H1 (cell line): ENCODE results near the gene GIGYF2. TPM values are rescaled to one million over a fixed set of nuclear protein-coding genes. Genes with fewer than 3 reads are reported as not detected.

Experiments
- CTCF ChIA-PET: fragments of 300-600 bp; sonication (Branson Sonifier 250); formaldehyde crosslinking; loops from one replicate; lab custom pipeline; 2021; ENCODE audit not compliant: partially characterized antibody; lab: Charles Lee
- POLR2A ChIA-PET: fragments of 300-600 bp; sonication (Branson Sonifier 250); formaldehyde crosslinking; loops from one replicate; lab custom pipeline; 2021; ENCODE audit warnings: inconsistent platforms; ENCODE audit not compliant: partially characterized antibody; lab: Charles Lee
- DNase-seq, 2 experiments: peaks; one replicate each; pipeline versions ENCODE4 v3.0.0 to v3.0.0-alpha.2; 2010 to 2022; ENCODE audit warnings: low spot score in 2 of 2, low read depth in 1 of 2, mixed read lengths in 1 of 2
- FAIRE-seq: peaks from 2 replicates; lab custom pipeline; 2011; peaks lifted over from hg19 to GRCh38; lab: Jason Lieb, UNC
- H2AFZ ChIP-seq: 2 replicates; pipeline ENCODE4 v1.8.1; 2012; ENCODE audit warnings: low read length, inconsistent platforms
- H2AK5ac ChIP-seq: 2 replicates; pipeline ENCODE4 v1.6.1; 2013; ENCODE audit warnings: low read depth, low read length
- H2BK120ac ChIP-seq: replicated peaks from 2 replicates; pipeline ENCODE3; 2013; ENCODE audit warnings: low read depth, low read length, inconsistent platforms
- H2BK12ac ChIP-seq: 2 replicates; pipeline ENCODE4 v1.6.1; 2013; ENCODE audit warnings: low read depth, low read length
- H2BK15ac ChIP-seq: 2 replicates; pipeline ENCODE4 v1.6.1; 2013; ENCODE audit warnings: low read length
- H2BK20ac ChIP-seq: 2 replicates; pipeline ENCODE4 v1.6.1; 2013; ENCODE audit warnings: low read length
- H2BK5ac ChIP-seq: 2 replicates; pipeline ENCODE4 v1.6.1; 2013; ENCODE audit warnings: low read depth, low read length
- H3K14ac ChIP-seq: 2 replicates; pipeline ENCODE4 v1.6.1; 2013; ENCODE audit warnings: inconsistent platforms; ENCODE audit not compliant: insufficient read length
- H3K18ac ChIP-seq: 2 replicates; pipeline ENCODE4 v1.6.1; 2013; ENCODE audit warnings: low read length; ENCODE audit errors: extremely low read depth
- H3K23ac ChIP-seq: 2 replicates; pipeline ENCODE4 v1.6.1; 2013; ENCODE audit warnings: inconsistent platforms; ENCODE audit not compliant: insufficient read length
- H3K23me2 ChIP-seq: 2 replicates; pipeline ENCODE4 v1.6.1; 2013; ENCODE audit warnings: low read depth, low read length
- H3K27ac ChIP-seq: 2 replicates; pipeline ENCODE4 v1.6.1; 2011; ENCODE audit warnings: low read depth, low read length, inconsistent platforms
- H3K27me3 ChIP-seq, 4 experiments: replicated peaks in 1 of 4; 1 replicate in 1 of 4; 2 replicates in 3 of 4; pipeline versions ENCODE4 v1.6.1 to v1.8.1; 2011 to 2013; ENCODE audit warnings: low read length in 3 of 4, mild to moderate bottlenecking in 3 of 4, inconsistent platforms in 2 of 4, mixed read lengths in 2 of 4, moderate library complexity in 1 of 4; ENCODE audit not compliant: control insufficient read depth in 3 of 4, insufficient read depth in 3 of 4; ENCODE audit errors: extremely low read depth in 1 of 4
- H3K36me3 ChIP-seq, 4 experiments: 2 replicates each; pipeline versions ENCODE4 v1.6.1 to v1.8.1; 2011 to 2013; ENCODE audit warnings: mild to moderate bottlenecking in 4 of 4, low read length in 3 of 4, moderate library complexity in 2 of 4, control low read depth in 1 of 4, inconsistent platforms in 1 of 4; ENCODE audit not compliant: insufficient read depth in 4 of 4, control insufficient read depth in 2 of 4
- H3K4ac ChIP-seq: replicated peaks from 2 replicates; pipeline ENCODE3; 2013; ENCODE audit warnings: low read length, low read depth, mixed read lengths, inconsistent platforms; ENCODE audit not compliant: insufficient read length
- H3K4me1 ChIP-seq, 4 experiments: replicated peaks in 1 of 4; 1 replicate in 1 of 4; 2 replicates in 3 of 4; pipeline versions ENCODE4 v1.6.1 to v1.8.1; 2011 to 2013; ENCODE audit warnings: low read length in 3 of 4, inconsistent platforms in 2 of 4, mixed read lengths in 1 of 4; ENCODE audit not compliant: insufficient read depth in 4 of 4, control insufficient read depth in 3 of 4
- H3K4me2 ChIP-seq, 2 experiments: 2 replicates each; pipeline versions ENCODE4 v1.6.1 to v1.8.1; 2011 to 2013; ENCODE audit warnings: low read depth in 2 of 2, low read length in 2 of 2, control low read depth in 1 of 2, inconsistent platforms in 1 of 2, mild to moderate bottlenecking in 1 of 2; ENCODE audit not compliant: insufficient read depth in 1 of 2
- H3K4me3 ChIP-seq, 4 experiments: fragments of 200-600, 300-600 bp in 1 of 4; sonication (generic), shearing (Covaris generic), sonication (Bioruptor Twin) in 1 of 4; 2 replicates each; pipeline versions ENCODE4 v1.5.1 to v1.8.1; 2011 to 2016; ENCODE audit warnings: low read length in 4 of 4, low read depth in 3 of 4, control low read depth in 2 of 4, inconsistent platforms in 2 of 4, mild to moderate bottlenecking in 2 of 4, mixed read lengths in 1 of 4, moderate library complexity in 1 of 4; ENCODE audit not compliant: insufficient read depth in 2 of 4; ENCODE audit errors: extremely low read depth in 1 of 4
- H3K56ac ChIP-seq: replicated peaks from 2 replicates; pipeline ENCODE3; 2013; ENCODE audit warnings: low read depth, mild to moderate bottlenecking, mixed read lengths, low read length, inconsistent platforms; ENCODE audit not compliant: insufficient read length
- H3K79me1 ChIP-seq: 2 replicates; pipeline ENCODE4 v1.6.1; 2013; ENCODE audit warnings: low read depth, low read length, control low read depth
- H3K79me2 ChIP-seq, 2 experiments: 2 replicates each; pipeline versions ENCODE4 v1.6.1 to v1.8.1; 2012 to 2013; ENCODE audit warnings: low read length in 2 of 2, mild to moderate bottlenecking in 2 of 2, inconsistent platforms in 1 of 2; ENCODE audit not compliant: insufficient read depth in 2 of 2, control insufficient read depth in 1 of 2
- H3K9ac ChIP-seq, 4 experiments: replicated peaks in 1 of 4; 1 replicate in 1 of 4; 2 replicates in 3 of 4; pipeline versions ENCODE4 v1.6.1 to v1.8.1; 2011 to 2013; ENCODE audit warnings: low read depth in 3 of 4, low read length in 3 of 4, control low read depth in 2 of 4, mild to moderate bottlenecking in 2 of 4, moderate library complexity in 2 of 4, inconsistent platforms in 1 of 4; ENCODE audit errors: extremely low read depth in 1 of 4
- H3K9me3 ChIP-seq, 2 experiments: 2 replicates each; pipeline versions ENCODE4 v1.6.1 to v1.8.1; 2012 to 2013; ENCODE audit warnings: mild to moderate bottlenecking in 2 of 2, moderate library complexity in 2 of 2, control low read depth in 1 of 2, inconsistent platforms in 1 of 2, low read depth in 1 of 2, low read length in 1 of 2, mixed read lengths in 1 of 2; ENCODE audit not compliant: insufficient read depth in 2 of 2
- H4K20me1 ChIP-seq, 2 experiments: replicated peaks in 1 of 2; 2 replicates each; pipeline versions ENCODE3 to v1.8.1; 2011 to 2013; ENCODE audit warnings: inconsistent platforms in 2 of 2, low read length in 2 of 2, mild to moderate bottlenecking in 1 of 2; ENCODE audit not compliant: insufficient read depth in 2 of 2, control insufficient read depth in 1 of 2
- H4K5ac ChIP-seq: 2 replicates; pipeline ENCODE4 v1.6.1; 2013; ENCODE audit warnings: low read length, low read depth, mixed read lengths, inconsistent platforms; ENCODE audit not compliant: insufficient read length
- H4K8ac ChIP-seq: 2 replicates; pipeline ENCODE4 v1.8.0; 2013; ENCODE audit warnings: mild to moderate bottlenecking, moderate library complexity, low read length, inconsistent platforms; ENCODE audit not compliant: insufficient read depth; ENCODE audit errors: extremely low read depth
- H4K91ac ChIP-seq: replicated peaks from 2 replicates; pipeline ENCODE3; 2013; ENCODE audit warnings: low read length, mixed read lengths, inconsistent platforms; ENCODE audit not compliant: insufficient read length
- ATF2 ChIP-seq: IDR thresholded peaks from 2 replicates; pipeline ENCODE4 v1.6.1; 2012; ENCODE audit warnings: low read length, inconsistent platforms
- CHD1 ChIP-seq: IDR thresholded peaks from 2 replicates; pipeline ENCODE4 v1.6.1; 2012; ENCODE audit warnings: low read depth, low read length, improper control_type of control experiment
- JUND ChIP-seq: IDR thresholded peaks from 2 replicates; pipeline ENCODE4 v1.6.1; 2011; ENCODE audit warnings: mild to moderate bottlenecking, improper control_type of control experiment, low read length
- SIX5 ChIP-seq: IDR thresholded peaks from 2 replicates; pipeline ENCODE4 v1.6.1; 2011; ENCODE audit warnings: mild to moderate bottlenecking, low read depth, low read length
- ZNF274 ChIP-seq: IDR thresholded peaks from 2 replicates; pipeline ENCODE4 v1.7.0; 2012; ENCODE audit warnings: low read length, borderline replicate concordance; ENCODE audit errors: extremely low read depth
- WGBS, 2 experiments: shearing (Covaris generic) in 1 of 2; methylation state at CpG; one replicate each; pipeline versions ENCODE4 v1.1.6 to v1.1.7; 2013 to 2015; ENCODE audit warnings: low lambda C conversion rate in 2 of 2, mixed read lengths in 2 of 2, inconsistent platforms in 1 of 2, low coverage in 1 of 2, missing lambda C conversion rate in 1 of 2; ENCODE audit not compliant: insufficient replicate concordance in 2 of 2, insufficient coverage in 1 of 2, insufficient read length in 1 of 2; ENCODE audit errors: extremely low coverage in 1 of 2, missing lambda C conversion rate in 1 of 2; 5-methylcytosine and 5-hydroxymethylcytosine counted together
- polyA plus RNA-seq, 7 experiments: library from polyadenylated mRNA; depleted of rRNA in 3 of 7; stranded (reverse) in 5 of 7; unstranded in 2 of 7; fragments of >200 nt in 5 of 7; fragments of 200-250 nt in 2 of 7; gene quantifications; 1 replicate in 5 of 7; 2 replicates in 1 of 7; 4 replicates in 1 of 7; pipeline versions ENCODE4 v1.2.1 to v1.2.3, GENCODE V29; 2011 to 2013; ENCODE audit warnings: missing spikeins in 2 of 7, mixed read lengths in 2 of 7
- total RNA-seq: library from RNA; stranded (reverse); fragmentation: NEBNext Ultra II Directional; extraction: Animal tissue kit (Norgen Biotek cat#: 25700); gene quantifications from 2 replicates; pipeline ENCODE4 v1.2.1, GENCODE V29; 2021

GIGYF2 gene
- total and polyA plus RNA-seq, 2 of the 8 experiments (the other 6 are each of a cell fraction or from before 2014, with no cell fraction given), result 22.3 to 62.0 TPM

GRCh38 chr2:232882505-232883115, 185.5 kb downstream of the GIGYF2 start:
- Histone ChIP-seq H3K9me3 (no peaks in the 10 kb centered on the region), H3K23me2 (peaks cover 2% of the 10 kb centered on the region; the same call in 1 of the 2 replicates), H3K9ac (no peak overlapping the region), H2BK12ac (no peak overlapping the region), H3K4me3 (no peak overlapping the region), H2BK5ac (no peak overlapping the region), H3K4ac (no peak overlapping the region), H3K4me2 (no peak overlapping the region), H4K5ac (no peak overlapping the region), H3K27ac (no peak overlapping the region), H3K56ac (no peak overlapping the region), H3K27me3 (peaks cover 0 to 4% (median 2%) of the 10 kb centered on the region in 4 experiments; a peak in 5 of 7 replicates), H4K8ac (no peak overlapping the region), H2BK20ac (no peak overlapping the region), H2AK5ac (no peak overlapping the region), H2BK120ac (no peak overlapping the region), H3K18ac (no peak overlapping the region), H3K4me1 (no peaks in the 10 kb centered on the region), H3K79me1 (no peaks in the 10 kb centered on the region), H2BK15ac (no peak overlapping the region), H3K79me2 (no peaks in the 10 kb centered on the region), H2AFZ (no peak overlapping the region), H3K36me3 (no peaks in the 10 kb centered on the region; a peak in 1 of 8 replicates), H4K20me1 (peaks cover 0 to 5% of the 10 kb centered on the region in 2 experiments), H4K91ac (no peak overlapping the region), H3K14ac (no peak overlapping the region), H3K23ac (no peak overlapping the region)
- no peak for DNase-seq
- WGBS, 2 experiments, result 91% methylated on average over 20 of the region's 20 CpGs; no CpG with 5 or more reads in 1 of the 2 experiments
- ChIA-PET CTCF (interaction anchor here (0.6 to 3.7 kb wide), 9 partner anchors 8 to 419 kb away, joined by 3 to 12 read pairs (median 3); no protein-coding TSS in a partner anchor), POLR2A (interaction anchor here (1.1 kb wide), 1 partner anchor 14 kb away, joined by 3 read pairs; no protein-coding TSS in a partner anchor)
- FAIRE-seq, result no peak
- TF ChIP-seq SIX5, result no peak
- TF ChIP-seq CHD1, result no peak
- no peak for TF ChIP-seq ZNF274
- TF ChIP-seq ATF2, result no peak
- no peak for TF ChIP-seq JUND
